CD1c-positive myeloid dendritic cell (primary cell): Measurements from ENCODE around the gene TNFRSF13B.
"Not testable (repeated sequence)": the region's sequence is repeated elsewhere in the genome, so short reads cannot be mapped to it uniquely, and the experiment has no call there.

Source experiments
- DNase-seq: peaks from one replicate; pipeline ENCODE4 v3.0.0-alpha.2; 2016; ENCODE audit errors: extremely low spot score

Gene TNFRSF13B

GRCh38 chr17:16971458-16972338, at the start of gene TNFRSF13B:
TNFRSF13B (minus strand) TSS chr17:16972118; CDS start chr17:16972075, 43 bp downstream.
- DNase-seq = no peak

- peak; percentile 54 for DNase-seq
Measured at GRCh38 chr17:17021194-17021863, 49.4 kb upstream of the TNFRSF13B start.

GRCh38 chr17:17020821-17021193, 48.9 kb upstream of the TNFRSF13B start:
- no peak for DNase-seq

GRCh38 chr17:17019891-17020456, 48.1 kb upstream of the TNFRSF13B start:
- DNase-seq = no peak

GRCh38 chr17:17019430-17019762, 47.5 kb upstream of the TNFRSF13B start:
- no peak for DNase-seq

- no peak for DNase-seq
Measured at GRCh38 chr17:17018612-17019429, 46.9 kb upstream of the TNFRSF13B start.

- DNase-seq = no peak
Measured at GRCh38 chr17:17018021-17018441, 46.1 kb upstream of the TNFRSF13B start.

- no peak for DNase-seq
Measured at GRCh38 chr17:17017343-17018014, 45.6 kb upstream of the TNFRSF13B start.

- DNase-seq = peak; percentile 85
Measured at GRCh38 chr17:17016199-17017197, 44.6 kb upstream of the TNFRSF13B start.

GRCh38 chr17:17015230-17015629, 43.3 kb upstream of the TNFRSF13B start:
- DNase-seq = no peak

GRCh38 chr17:17014748-17015124, 42.8 kb upstream of the TNFRSF13B start:
- not testable (repeated sequence) for DNase-seq

- DNase-seq = not testable (repeated sequence)
Measured at GRCh38 chr17:17013828-17014747, 42.2 kb upstream of the TNFRSF13B start.

GRCh38 chr17:17011043-17011907, 39.4 kb upstream of the TNFRSF13B start:
- peak; percentile 44 for DNase-seq

- not testable (repeated sequence) for DNase-seq
Measured at GRCh38 chr17:17010545-17011034, 38.7 kb upstream of the TNFRSF13B start.

- DNase-seq = not testable (repeated sequence)
Measured at GRCh38 chr17:17009972-17010371, 38.1 kb upstream of the TNFRSF13B start.

- DNase-seq = not testable (repeated sequence)
Measured at GRCh38 chr17:17008621-17009397, 36.9 kb upstream of the TNFRSF13B start.

GRCh38 chr17:17007891-17008290, 36.0 kb upstream of the TNFRSF13B start:
- not testable (repeated sequence) for DNase-seq
